GM18526 (cell line): ENCODE measurements around the gene TCIRG1.

Source experiments
- POLR2A ChIP-seq: IDR thresholded peaks from 3 replicates; pipeline ENCODE4 v1.6.1; 2011; ENCODE audit not compliant: insufficient read length; ENCODE audit errors: extremely low read depth

The TCIRG1 gene

DNA sequence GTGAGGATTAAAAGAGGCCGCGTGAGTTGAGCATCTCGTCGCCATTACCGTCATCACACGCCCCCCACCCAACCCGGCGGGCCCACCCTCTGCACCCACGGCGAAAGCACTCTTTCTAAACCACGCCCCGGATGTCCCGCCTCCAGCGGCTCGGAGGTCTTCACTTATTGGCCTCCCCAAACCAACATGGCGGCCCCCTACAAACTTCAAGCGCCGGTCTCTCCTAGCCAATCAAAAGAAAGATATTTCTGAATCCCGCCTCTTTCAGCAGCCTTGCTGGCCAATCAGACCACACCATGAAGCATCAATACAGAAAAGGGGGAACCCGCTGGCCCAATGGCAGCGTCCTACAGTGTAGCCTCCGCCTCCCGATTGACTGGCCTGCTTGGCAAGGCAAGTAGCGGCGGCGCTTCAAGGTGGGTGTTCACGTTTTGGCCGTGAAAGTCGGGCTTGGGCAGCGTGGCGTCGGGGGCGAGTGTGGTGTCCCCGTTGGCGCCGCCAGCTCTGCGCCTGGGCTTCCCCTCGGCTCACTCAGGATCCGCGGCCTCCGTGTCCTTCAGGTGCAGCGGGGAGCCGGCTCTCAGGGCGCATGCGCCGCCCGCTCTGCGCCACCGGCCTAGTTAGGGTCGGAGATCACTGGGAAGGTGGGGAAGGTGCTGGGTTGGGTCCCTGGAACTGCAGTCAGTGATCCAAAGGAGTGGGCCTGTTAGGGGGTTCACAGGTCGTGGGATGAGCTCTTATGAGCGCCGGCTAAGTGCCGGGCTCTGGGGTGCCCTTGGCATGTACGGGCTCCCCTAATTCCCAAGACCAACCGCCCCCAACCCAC lies 8.3 kb upstream of the TCIRG1 start, which contains the start of gene NDUFS8:
Gene NDUFS8, plus strand, starts transcription at position 364 of the 826 bp plus-strand sequence. CDS start 1,471 bp downstream, outside the sequence.
- TF ChIP-seq POLR2A = peak; percentile 78

DNA sequence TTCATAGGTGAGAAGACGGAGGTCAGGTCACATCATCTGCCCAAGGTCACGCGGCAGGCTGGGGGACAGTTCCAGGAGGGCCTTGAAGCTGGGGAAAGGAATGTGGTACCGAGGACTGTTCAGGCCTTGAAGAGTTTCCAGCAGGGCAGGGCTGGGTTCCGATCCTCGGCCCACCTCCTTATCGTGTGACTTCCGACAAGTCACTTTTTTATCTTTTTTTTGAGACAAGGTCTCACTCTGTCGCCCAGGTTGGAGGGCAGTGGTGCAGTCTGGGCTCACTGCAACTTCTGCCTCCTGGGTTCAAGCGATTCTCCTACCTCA lies 7.7 kb upstream of the TCIRG1 start:
- no peak for TF ChIP-seq POLR2A

DNA sequence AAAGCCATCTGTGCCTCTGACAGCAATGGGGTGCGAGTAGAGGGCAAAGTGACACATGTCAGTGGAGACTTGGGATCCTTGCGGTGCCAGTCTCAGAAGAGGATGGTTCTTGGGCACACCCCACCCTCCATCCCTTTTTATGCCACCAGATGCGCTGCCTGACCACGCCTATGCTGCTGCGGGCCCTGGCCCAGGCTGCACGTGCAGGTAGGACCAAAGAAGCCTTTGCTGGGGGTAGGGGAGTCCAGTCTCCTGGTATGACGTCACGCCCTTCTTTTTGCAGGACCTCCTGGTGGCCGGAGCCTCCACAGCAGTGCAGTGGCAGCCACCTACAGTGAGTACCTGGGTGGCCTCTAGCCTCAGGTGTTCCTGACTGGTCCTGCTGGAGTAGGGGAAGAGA lies 6.8 kb upstream of the TCIRG1 start:
- TF ChIP-seq POLR2A = no peak

DNA sequence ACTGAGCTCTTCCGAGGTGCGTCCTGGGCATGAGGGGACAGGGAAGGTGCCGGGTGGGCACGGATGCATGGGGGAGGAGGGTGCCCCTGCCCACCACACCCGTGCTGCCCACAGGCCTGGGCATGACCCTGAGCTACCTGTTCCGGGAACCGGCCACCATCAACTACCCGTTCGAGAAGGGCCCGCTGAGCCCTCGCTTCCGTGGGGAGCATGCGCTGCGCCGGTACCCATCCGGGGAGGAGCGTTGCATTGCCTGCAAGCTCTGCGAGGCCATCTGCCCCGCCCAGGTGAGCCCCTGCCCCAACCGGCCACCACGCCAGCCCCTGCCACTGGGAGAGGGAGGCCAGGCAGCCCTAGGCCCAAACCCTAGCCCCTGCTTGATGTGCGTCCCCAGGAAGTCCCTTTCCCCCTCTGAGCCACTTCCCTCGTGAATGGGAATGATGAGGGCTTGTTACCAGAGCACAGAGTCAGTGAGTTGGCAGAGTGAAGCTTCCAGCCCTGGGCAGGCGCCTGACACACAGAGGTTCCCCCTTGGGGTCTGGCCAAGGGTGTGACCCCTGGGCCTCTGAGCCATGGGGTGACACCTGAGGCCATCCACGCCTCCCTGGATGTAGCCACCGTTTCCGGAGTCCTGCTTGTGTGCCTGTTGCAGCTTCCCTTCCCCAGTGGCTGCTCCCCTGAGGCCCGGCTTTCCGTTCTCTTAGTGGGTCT lies 5.7 kb upstream of the TCIRG1 start:
- no peak for TF ChIP-seq POLR2A

DNA sequence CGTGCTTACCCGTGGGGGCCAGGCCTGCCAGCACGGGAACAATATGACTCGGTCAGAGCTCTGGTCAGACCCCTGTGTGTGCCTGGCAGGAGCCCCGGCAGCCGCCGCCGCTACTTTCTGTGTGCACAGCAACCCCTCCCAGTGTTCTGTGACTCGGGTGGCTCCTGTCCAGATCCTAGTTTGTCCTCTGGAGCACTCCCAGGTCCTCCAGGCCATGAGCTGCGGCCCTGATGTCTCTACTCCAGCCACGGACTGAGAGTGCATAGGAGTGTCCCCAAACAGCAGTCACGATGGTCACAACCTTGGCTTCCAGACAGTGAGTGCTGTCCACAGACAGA lies 5.1 kb upstream of the TCIRG1 start:
- no peak for TF ChIP-seq POLR2A

DNA sequence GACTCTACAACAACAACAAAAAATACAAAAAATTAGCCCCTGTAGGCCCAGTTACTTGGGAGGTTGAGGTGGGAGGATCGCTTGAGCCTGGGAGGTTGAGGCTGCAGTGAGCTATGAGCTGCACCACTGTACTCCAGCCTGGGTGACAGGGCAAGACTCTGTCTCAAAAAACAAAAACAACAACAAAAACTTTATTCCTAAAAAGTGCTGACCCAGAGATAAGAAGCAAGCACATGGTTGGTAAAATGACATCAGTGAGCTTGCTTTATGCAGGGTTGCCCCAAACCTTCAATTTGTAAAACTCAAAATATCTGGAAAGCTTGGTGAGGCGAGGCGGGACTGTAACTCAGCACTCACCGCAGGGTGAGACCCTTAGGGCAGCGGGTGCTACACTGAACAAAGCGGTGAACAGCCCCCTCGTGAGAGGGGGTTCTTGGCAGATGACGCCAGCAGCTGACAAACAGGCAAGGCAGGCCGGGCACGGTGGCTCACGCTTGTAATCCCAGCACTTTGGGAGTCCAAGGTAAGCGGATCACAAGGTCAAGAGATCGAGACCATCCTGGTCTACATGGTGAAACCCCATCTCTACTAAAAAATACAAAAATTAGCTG lies 3.5 kb upstream of the TCIRG1 start:
- no peak for TF ChIP-seq POLR2A

DNA sequence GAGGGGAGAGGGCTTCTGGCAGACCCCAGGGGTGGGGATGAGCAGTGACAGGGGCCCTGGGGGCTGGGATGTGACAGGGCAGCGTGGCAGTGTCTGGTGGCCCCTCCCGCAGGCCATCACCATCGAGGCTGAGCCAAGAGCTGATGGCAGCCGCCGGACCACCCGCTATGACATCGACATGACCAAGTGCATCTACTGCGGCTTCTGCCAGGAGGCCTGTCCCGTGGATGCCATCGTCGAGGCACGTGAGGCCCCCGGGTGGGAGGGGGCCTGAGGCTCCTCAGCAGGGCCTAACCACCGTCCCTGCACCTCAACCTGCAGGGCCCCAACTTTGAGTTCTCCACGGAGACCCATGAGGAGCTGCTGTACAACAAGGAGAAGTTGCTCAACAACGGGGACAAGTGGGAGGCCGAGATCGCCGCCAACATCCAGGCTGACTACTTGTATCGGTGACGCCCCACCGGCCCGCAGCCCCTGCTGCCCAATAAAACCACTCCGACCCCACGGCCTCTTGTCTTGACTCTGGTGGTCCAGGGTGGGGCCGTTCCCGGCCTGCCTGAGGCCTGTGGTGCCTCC lies 2.6 kb upstream of the TCIRG1 start:
- no peak for TF ChIP-seq POLR2A

DNA sequence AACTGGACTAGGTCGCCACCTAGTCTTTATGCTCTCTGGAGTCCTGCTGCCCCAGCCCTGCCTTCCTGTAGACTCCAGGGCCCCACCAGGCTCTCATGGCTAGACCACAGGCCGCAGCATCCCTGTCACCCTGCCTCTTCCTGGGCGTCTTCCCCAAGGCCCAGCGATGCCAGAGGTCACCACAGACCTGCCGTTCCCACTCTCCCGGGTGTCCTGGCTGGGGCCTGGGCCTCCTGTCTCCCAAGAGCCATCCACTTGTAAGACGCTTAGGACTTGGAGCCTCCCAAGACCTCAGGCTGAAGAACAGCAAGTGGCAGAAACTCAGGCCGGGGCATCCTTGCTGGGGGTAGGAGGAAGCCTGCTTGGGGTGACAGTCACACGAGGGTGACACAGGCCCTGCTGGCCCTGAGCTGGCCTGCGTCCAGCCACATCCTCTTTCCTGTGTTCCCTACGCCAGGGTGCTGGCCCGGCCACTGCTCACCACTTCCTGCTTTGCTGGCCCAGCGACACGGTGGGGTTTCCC lies 2.0 kb upstream of the TCIRG1 start:
- no peak for TF ChIP-seq POLR2A

DNA sequence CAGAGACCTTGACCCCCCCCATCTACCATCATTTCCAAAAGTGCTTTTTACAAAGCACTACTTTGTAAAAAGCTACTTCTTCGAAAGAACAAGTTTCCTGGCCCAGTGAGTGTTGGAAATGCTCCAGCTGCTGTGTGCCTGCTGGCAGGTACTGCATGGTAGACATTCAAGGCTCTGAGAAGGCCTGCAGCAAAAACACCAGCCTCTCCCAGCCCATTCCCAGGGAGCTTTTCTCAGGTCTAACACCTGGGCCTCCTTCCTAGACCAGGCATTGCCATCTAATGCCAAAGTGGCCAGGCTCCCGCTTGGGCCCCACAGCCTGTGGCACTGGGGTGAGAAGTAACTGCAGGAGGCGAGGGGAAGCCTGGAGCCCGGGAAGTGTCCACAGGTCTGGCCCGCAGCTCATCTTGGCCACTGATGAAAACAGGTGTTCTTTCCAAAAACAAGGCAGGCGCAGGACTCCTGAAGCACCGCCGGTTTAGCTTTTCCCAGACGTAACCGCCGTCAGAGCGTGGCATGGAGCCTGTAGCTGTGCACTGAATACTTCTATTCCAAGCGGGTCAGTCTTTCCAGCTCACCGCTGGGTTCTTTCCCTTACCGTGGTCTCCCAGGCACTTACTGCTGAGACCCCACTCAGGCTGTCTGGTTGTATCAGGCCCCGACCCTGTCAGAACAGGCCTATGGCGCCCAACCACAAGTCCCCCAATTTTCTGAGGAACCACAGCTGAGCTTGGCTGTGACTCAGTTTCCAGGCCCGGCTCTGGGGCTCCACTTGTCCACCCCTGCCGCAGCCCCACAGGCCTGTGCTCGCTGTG lies 1.2 kb upstream of the TCIRG1 start:
- TF ChIP-seq POLR2A = no peak

DNA sequence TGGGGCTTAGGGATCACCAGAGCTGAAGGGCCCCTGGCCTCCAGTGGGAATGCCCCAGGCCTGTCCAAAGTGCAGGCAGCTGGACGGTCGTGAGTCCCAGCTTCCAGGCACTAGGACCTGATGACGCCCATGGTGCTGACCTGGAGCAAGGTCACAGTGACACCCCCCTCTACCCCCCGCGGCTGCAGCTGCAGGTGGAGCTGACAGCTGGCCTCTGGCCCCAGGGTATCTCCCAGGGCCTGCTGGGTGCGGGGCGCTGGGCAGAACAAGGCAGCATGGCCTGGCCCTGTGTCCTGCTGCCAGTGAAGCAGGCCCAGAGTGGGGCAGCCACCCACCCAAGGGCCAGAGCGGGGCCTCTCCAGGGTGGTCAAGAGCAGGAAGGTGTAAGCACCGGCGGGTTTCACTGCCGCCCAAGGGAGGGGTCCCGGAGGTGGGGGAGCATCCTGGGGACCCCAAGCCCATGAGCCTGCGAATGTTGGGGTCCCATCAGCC lies 553 bp upstream of the TCIRG1 start:
- no peak for TF ChIP-seq POLR2A

DNA sequence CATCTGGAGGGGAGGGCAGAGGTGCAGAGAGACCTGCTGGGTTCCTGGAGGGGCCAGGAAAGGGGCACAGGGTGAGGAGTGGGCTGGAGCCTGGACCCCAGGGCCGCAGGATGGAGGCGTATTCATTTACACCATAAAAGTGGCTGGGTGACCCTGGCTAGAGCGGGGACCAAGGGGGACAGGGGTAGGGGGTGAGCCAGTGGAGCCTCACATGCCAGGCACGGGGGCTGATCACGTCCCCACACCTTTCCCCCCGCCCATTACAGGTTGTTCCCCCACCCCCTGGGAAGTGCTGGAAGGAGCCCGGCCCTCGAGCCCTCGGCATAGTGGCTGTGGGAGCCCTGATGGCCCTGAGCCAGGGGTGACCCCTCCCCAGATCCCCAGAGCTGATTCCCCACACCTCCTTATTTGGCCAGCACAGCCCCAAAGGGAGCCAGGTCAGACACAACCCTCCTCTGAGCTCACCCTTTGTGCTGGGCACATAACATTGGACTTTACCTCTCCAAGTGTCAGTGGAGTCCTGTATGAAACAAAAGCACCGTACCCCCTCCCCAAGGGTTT lies 781 bp downstream of the TCIRG1 start:
- TF ChIP-seq POLR2A = no peak

DNA sequence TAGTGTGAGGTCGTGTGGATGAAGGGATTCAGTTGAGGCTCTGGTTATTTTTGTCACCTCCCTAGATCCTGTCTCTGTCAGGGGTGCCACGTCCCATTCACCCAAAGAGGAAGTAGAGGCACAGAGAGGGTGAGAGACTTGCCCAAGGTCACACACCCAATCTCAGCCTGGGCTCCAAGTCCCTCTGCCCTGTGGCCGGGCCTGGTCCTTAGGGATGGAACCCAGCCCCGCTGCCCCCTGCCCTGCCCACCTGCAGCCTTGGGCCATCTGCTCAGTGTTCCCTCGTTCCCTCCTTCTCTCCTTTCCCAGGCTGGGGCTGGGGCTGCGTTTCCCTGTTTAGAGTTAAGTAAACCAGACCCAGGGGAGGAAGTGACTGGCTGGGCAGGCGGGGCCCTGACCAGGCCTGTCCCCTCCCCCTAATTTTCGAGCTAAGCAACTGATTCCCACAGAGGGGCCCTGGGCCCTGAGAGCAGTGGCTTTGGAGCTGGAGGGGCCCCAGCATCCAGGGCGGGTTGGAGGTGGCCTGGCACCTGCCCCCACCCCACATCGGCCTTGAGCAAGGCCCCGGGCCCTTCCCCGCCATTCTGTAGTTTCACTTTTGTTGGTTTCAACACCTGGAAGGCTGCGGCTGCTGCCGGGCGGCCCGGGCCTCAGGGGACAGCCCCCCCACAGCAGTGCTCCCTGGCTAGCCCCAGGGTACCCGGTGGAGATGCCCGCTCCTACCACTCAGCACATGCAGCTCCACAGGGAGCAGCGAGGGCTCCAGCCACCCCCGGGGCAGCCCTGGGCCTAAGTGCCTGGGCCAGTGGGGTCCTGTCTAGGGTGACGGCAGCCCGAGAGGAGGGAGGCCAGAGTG lies 1.5 kb downstream of the TCIRG1 start:
- peak; percentile 51 for TF ChIP-seq POLR2A

DNA sequence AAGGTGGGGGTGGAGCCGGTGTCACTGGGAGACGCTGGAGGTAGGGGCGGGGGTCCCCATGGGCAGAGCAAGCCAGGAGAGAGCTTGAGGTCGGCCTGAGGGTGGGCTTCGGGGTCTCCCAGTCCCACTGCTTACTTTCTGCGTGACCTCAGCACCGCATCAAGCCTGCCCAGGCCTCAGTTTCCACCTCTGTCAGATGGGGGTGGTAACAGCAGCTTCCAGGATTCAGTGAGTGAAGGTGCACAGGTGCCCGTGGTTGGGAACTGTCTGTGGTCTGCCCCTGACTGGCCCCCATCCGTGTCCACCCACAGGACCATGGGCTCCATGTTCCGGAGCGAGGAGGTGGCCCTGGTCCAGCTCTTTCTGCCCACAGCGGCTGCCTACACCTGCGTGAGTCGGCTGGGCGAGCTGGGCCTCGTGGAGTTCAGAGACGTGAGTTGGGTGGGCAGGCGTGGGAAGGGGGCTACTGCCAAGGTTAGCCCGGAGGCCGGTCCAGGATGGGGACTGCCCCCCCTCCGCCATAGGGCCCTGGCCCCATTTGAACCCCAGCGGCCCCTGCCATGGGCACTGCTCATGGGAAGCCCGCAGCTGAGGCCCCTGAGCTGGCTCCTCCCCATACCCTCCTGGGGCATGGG lies 2.2 kb downstream of the TCIRG1 start:
- TF ChIP-seq POLR2A = no peak
